Activated CD4-positive, alpha-beta T cell treated with anti-CD3 and anti-CD28 coated beads, Interleukin-2, amount 50 U/mL, for 24 hours (primary cell): ENCODE data around the gene CMTM7.
"Not testable (repeated sequence)": the region's sequence is repeated elsewhere in the genome, so short reads cannot be mapped to it uniquely, and the experiment has no call there.

Experiments used
- DNase-seq, 2 donors: peaks; one replicate each; pipeline ENCODE4 v3.0.0-alpha.2; 2020; ENCODE audit warnings: low read depth in 1 of 2, low spot score in 1 of 2

Gene CMTM7

DNA sequence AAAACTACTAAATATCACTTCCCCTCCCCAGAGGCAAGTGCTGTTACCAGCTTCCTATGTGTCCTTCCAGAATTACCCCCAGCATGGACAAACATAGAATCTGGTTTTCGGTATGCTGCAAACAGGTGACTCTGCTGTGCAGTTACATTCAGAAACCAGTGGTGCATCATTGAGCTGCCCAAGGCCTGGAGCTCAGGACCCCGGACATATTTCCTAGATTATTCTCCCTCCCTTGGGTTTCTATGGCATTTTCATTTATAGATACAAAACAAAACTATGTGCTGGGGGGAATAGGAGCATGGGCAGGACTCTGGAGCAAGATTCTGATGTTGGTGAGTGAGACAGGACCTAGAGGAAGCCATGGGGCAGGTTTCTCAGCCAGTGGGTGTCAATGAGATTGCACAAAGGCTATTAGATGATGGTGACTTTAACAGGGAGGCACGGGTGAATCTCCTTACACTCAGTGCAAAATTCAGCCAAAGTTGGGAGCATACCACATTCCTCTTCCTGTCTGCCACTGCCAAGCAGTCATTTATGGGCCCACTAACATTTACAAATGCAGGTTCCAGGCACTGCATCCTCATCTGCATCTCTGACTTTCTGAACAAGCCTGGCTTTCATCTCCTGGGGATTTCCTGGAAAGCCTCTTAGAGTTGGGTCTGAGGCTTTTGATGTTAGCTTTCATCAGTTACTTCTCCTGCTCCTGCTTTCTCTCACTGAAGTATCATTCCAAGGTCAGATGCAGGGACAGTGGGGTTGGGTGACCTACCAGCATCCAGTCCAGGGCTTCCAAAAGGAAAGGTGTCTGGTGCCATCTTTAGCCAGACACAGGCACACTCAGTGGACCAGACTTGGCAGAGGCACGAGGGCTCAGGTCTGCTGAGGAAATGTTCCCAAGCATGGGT is 44.5 kb downstream of the CMTM7 start:
- no peak for DNase-seq

GRCh38 chr3:32436816-32437189 is 45.1 kb downstream of the CMTM7 start:
- no peak for DNase-seq

GRCh38 chr3:32437896-32438295 is 46.2 kb downstream of the CMTM7 start:
- no peak for DNase-seq

GRCh38 chr3:32438596-32439344 is 47.1 kb downstream of the CMTM7 start:
- DNase-seq: peak in 1 of 2 donors; percentile 27

- DNase-seq: not testable (repeated sequence)
These were observed 47.8 kb downstream of the CMTM7 start for GRCh38 chr3:32439421-32439820.

DNA sequence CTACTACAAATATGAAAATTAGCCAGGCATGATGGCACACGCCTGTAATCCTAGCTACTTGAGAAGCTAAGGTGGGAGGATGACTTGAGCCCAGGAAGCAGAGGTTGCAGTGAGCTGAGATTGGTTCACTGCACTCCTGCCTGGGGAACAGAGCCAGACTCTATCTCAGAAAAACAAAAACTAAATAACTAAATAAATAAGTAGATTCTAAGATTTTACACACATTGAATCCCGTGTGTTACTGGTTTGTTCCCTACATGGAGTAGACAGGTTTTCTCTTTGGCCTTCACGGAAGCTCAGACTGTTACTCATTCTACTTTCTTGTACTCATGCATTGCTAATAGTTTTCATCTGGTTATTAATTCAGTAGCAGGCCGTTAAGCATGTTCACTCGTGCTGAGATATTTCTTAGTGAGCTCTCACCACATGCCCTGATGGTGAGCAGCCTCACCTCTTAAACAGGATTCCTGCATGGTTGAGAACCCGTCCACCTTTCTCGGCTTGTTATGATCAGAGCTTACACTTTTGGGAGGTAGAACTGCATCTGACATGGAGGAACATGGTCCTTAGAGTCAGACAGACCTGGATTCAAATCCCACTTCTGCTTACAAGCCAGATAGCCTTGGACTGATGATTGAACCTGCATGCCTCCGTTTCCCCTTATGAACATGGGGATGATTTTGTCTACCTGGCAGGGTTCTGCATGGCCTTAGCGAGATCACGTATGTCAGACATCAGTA is 49.1 kb downstream of the CMTM7 start:
- no peak for DNase-seq

- no peak for DNase-seq
These were observed 51.1 kb downstream of the CMTM7 start for GRCh38 chr3:32442766-32443165.

- no peak for DNase-seq
These were observed 51.8 kb downstream of the CMTM7 start for GRCh38 chr3:32443478-32443877.

DNA sequence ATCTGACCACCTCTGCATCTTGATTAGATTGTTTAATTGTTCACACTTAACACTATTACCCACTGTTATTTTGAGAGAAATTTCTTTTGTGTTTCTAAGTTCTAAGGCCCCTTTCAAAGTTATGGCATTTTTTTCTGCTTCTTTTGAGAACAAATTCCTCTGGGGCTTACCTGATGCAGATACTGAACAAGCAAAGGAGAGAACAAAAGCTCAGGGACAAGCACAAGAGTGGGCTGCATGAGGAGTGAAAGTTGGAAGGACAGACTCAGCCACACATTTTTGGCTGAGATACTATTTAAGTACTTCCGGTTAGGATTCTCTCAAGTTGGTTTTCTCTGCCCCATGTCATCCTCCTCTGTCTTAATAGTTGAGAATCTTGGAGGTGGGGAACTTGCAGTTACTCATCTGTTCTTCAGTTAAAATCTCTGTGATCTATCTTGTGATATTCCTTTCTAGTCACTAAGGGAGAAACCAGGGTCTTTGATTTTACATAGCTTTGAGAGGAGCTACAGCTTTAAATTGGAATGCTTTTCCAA is 56.3 kb downstream of the CMTM7 start:
- no peak for DNase-seq

- no peak for DNase-seq
These were observed 57.2 kb downstream of the CMTM7 start for GRCh38 chr3:32448686-32449474.

GRCh38 chr3:32449691-32450090 is 58.0 kb downstream of the CMTM7 start:
- DNase-seq: no peak

DNA sequence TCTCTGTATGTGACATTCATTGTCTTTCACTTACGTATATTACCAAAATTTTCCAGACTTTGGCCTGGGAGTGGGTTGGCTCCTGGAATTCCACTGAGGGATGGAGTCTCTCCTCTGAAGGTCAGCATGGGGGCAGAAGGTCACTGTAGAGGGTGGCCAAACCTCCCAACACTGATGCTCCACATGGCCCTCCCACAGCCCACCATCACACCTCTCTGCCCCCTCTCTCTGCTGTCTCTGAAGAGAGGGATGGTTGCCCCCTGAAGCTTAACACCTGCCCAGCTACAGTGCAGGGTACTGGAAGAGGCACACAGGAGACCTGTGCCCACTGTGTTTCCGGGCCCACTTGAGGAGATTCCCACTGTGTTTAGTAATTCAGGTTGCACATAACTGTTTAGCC is 58.8 kb downstream of the CMTM7 start:
- DNase-seq: no peak

GRCh38 chr3:32450992-32451659 is 59.5 kb downstream of the CMTM7 start:
- DNase-seq: no peak

DNA sequence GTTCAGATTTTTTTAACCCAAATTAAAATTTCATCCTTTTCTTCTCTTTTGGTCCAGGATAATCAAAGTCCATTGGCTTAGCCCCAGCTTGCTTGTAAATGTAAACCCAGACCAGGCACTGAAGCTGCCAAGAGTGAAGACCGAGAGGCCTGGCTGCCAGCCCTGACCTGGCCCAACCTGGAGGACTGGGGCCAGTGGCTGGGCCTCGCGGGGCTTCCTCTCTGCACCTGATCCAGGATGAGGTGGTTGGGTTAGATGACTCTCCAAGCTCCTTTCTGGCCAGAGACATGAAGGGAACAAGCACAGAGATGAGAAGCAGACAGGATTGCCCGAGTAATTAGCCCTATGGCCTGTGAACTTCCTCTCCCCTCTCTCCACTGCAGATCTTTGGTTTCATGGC is 60.4 kb downstream of the CMTM7 start:
- no peak for DNase-seq

DNA sequence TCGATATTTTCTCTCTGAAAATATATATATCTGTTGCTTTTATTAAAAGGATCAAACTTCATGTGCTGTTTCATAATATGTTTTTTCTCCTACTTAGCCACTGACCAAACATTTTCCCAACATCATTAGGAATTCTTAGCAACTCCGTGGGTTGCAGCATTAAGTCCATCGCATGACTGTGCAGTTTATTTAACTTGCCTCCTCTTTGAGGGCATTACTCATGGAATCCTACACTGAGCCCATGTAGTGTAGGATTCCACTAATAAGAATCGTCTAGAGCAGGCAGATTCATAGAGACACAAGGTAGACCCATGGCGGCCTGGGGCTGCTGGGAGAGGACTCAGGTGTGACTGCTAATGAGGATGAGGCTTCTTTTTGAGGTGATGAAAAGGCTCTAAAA is 61.7 kb downstream of the CMTM7 start:
- DNase-seq: no peak

- DNase-seq: no peak
These were observed 62.5 kb downstream of the CMTM7 start for GRCh38 chr3:32454111-32454510.

DNA sequence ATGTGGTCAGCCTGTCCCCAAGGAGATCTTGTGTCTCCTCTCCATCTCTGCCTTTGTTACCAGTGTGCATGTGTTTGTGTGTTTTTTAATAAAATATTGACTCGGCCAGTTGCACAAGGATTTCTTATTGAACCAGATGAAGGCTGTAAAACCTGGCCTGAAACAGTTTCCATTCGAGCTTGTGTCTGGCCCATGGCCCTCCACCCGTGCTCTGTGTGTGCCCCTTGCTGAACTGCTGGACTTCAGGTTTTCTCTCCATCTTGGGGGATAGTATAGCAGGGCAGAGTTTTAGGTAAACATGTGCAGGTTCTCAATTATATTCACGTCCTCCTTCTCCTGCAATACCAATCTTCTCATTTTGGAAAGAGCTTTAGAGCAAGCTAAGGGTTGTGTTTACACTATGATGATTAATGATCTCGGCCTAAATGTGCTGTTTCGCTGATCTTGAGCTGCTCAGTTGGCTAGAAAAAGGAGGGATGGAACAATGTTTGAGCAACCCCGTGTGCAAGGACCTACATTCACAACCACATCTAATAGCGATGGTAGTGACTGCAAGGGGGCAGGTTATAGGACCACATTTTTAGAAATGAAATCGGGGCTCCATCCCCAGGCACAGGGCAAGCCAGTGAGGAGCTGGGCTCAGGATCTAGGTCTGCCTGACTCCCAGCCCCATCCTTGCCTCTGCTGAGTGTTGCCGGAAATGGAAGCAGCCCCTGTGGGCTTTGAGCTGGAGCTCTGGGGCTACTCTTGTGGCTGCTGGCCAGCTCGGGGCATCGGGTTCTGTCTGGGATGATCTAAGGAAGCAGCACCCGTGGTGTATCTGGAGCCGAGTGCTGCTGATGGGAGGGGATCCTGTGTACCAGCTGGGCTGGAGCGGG is 63.3 kb downstream of the CMTM7 start:
- DNase-seq: no peak

GRCh38 chr3:32455609-32456428 is 64.2 kb downstream of the CMTM7 start:
- DNase-seq: no peak
